Measurements from ENCODE around the gene PPM1L.

PPM1L gene

DNA sequence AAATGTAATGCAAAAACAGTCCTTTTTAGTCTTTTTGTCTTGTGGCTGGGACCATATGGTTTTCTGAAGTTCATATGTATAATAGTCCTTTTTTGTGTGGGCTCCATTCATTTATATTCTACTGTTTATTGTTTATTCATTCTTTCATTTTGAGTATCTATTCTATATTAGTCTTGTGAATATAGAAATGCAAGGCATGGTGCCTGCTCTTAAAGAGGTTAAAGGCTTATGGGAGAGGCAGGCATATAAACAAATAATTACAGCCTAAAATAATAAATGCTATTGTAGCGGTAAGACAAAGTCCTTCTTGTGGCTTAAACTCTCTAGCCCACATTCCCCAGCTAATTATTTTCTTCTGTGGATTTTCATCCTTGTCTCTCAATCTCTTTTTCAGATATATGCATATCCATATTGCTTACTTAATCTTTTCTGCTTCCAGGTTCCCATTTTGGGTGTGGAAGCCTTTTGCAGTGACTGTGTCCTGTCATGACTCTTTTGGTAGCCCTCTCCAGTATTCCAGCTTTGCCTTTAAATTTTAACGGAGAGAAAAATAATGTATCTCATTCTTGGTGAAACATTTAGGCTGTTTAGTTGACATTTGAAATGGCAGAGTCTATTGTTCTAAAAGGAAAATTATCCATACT lies 101.6 kb downstream of the PPM1L start:
- no peak for DNase-seq

DNA sequence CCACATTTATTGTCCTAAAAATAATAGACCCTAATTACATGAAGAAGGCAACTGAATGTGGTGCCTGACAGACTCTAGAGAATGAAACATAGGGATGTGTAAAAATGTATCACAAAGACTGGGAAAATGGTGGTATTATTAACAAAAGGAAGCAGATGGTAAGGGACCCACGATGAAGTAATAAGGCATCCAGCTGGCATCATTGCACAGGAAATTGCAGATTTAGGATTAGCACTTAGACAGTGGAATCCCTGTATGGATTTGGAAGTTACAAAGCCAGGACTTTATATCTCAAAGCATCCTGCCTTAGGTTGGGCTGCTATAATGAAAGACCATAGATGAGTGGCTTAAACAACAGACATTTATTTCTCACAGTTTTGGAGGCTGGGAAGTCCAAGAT lies 104.3 kb downstream of the PPM1L start:
- DNase-seq, result no peak

DNA sequence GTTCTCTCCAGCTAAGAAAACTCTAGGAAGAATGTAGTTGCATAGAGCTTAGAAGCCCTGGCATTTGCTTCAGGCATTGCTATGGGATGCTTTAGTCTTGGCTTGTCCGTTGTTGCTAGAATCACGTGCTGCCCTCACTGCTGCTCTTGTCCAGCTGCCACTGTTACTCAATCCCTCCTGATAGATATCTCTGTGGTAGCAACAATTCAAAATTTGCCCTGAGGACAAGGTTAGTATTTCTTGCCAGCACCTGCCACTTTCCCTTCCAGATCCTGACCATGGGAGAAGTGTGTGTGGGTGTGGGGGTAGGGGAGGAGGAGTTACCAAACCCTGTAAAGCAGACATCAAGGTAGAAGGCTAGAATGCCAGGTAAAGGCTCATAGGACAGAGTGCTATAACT lies 113.8 kb downstream of the PPM1L start:
- peak; percentile 48 for DNase-seq

DNA sequence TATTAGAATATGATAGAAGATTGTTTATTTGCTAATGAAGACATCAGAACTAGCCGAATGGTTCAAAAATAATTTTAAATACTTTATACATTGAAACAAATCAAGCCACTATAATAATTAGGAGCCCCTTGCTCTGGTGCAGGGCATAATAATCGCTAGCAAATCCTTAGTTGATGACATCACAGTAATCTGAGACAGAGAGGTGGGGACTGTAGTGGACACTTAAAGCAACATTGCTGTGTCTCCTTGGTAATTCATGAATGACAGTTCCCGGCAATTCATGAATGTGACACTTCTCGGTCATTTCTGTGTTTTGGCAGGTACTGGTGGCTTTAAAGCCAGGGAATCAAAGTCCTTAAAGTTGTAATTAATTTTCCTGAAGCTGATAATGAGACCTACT lies 114.3 kb downstream of the PPM1L start:
- peak; percentile 32 for DNase-seq

DNA sequence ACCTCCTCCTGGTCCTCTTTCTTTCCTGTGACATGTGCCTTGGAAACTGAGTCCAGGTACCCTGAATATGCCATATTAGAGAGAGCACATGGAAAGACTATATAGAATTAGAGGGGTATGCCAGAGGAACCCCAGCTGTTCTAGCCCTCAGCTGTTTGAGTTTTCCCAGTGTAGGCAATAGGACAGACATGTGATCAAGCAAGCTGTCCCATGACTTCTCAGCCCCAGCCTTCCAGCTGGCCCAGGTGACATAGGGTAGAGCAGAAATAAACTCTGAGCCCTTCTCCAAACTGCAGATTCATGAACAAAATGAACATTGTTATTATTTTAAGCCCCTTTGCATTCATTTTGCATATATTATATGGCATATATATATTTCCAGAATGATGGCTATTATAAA lies 118.7 kb downstream of the PPM1L start:
- no peak for DNase-seq

DNA sequence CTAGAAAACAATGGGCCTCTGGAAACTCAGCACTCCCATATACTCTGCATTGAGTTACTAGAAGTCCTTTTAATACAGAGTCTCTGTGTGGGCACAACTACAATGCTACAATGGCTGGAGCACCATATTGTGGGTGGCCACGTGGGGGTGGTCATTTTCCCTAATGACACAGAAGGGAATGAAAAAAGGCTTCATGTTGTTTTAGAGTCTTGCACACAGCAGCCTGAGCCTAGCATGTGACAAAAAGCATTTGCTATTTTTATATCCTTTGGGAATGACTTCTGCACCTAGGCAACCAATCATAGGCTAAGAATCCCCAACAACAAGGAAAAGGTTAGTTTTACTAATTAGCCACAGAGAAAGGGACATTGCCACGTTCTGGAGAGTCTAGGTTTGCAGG lies 120.6 kb downstream of the PPM1L start:
- no peak for DNase-seq

DNA sequence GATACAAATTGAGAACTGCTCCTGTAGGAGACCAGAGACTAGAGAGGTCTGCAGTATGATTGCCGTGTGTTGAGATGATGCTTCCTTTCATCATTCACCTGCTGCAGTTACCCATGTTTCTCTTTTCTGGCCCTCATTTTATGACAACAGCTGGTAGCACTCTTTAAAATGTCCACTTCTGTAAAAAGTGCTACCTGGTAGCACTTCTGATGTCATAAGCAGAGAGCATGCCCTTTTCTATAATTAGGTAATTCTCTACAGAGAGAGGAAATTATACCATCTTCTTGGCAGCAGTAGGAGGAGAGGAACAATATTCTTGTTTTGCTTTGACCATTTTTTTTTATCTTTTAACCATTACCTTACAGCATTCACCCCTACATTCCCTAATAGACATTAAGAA lies 123.8 kb downstream of the PPM1L start:
- DNase-seq, result no peak

DNA sequence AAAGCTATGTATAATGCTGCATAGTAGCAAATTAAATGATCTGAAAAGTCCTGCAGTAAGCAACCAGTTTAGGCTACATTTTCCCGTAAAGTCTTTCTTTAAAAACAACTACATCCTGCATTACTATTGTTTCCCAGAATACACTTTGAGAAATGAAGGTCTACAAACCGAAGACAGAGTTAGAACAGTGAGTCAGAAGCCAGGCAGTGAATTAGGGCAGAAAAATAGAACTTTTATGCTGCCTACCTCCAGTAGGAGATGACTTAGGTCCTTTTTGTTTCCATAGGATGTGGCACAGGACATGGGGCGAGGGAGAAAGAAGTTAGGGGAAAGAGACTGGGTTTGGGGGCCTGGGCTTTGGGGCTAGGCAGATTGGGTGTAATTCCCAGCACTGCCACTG lies 127.3 kb downstream of the PPM1L start:
- DNase-seq, result no peak

DNA sequence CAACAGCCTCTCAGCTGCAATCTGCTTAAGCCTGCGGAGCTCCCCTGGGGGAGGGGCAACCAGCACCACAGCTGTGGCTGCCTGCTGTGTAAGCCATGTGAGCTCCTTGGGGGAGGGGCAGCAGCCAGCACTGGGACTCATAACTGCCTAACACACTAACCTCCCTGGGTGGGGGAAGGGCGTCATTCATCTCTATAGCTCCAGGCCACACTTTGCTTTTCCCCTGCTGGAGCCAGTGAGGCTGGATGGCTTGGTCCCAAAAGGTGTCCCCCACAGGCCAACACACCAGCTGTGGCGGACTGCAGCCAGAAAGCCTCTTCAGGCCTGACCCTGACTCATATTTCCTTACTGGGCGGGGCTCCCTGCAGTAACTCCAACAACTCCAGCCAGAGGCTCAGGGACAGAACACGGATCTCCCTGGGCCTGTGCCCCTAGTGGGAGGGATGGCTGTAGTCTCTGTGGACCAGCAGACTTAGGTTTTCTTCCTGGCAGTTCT lies 129.8 kb downstream of the PPM1L start:
- peak; percentile 97 for DNase-seq

DNA sequence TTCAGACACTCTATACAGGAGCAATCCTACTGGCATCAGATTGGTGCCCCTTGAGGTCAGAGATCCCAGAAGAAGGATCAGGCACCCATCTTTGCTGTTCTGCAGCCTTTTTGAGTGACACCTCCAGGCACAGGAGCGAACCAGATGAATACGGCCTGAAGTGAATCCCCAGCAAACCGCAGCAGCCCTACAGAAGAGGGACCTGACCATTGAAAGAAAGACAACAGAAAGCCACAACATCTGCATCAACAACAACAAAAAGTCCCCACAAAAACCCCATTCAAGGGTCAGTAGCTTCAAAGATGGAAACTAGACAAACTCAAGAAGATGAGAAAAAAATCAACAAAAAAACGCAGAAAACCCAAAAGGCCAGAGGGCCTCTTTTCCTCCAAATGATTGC lies 130.4 kb downstream of the PPM1L start:
- DNase-seq, result no peak

DNA sequence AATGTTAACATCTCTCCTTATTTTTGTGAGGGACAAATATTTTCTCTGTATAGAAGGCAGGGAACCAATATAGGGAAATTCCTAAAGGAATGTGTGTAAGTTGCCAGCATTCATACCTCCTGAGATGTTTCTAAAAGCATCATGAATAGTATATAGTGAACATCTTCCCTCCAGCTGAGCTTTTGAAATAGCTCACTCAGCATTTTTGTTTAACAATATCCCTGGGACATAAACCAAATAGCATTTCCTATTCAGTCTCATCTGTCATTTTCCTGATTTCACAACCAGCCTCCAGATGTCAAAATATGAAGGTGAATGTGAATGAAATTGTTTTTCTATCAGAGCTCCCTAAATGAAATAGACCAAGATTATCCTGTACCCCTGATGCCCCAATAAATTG lies 137.2 kb downstream of the PPM1L start:
- no peak for DNase-seq

DNA sequence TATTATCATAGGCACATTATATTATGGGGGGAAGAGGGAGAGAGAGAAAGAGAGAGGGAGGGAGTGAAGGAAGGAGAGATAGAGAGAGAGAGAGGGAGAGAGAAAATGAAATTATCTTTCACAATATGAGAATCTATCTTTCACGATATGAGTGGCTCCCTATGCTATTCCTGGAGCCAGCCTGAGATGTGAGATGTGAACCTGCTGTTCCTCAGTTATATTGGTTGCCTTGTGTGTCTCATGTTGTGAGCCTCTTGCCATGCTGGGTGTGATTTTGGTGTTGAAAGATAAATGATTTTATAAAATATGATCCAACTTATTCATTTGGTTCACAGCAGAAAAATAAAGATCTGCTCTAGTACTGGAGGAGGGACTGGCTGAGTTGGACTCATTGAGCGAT lies 148.7 kb downstream of the PPM1L start:
- DNase-seq, result no peak

DNA sequence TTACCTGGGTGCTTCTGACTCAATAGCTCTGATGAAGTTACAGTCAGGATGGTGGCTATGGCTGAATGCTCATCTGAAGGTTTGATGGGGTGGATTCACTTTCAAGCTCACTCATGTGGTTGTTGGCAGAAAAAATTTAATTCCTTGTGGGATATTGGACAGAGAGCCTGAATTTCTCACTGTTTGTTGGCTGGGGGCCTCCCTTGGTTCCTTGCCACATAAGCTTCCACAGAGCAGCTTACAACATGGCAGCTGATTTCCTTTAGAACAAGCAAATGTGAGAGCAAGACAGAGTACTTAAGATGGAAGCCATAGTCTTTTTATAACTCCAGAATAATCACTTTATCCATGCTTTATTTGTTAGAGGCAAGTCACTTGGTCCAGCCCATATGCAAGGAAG lies 150.6 kb downstream of the PPM1L start:
- DNase-seq, result no peak

DNA sequence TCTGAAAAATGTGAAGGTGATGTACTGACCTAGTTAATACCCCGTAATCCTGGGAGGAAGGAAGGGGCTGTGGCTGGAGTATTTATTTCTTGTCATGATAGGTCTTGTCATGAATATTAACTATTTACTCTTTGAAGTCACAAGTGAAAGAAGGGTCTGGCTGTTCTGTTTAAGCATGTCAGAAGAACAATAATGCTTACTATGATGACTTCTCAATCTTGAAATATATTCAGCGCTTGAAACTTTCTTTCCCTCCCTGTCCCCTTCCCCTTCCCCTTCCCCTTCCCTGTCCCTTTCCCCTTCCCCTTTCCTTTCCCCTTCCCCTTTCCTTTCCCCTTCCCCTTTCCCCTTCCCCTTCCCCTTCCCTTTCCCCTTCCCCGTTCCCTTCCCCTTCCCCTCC lies 153.9 kb downstream of the PPM1L start:
- no peak for DNase-seq

DNA sequence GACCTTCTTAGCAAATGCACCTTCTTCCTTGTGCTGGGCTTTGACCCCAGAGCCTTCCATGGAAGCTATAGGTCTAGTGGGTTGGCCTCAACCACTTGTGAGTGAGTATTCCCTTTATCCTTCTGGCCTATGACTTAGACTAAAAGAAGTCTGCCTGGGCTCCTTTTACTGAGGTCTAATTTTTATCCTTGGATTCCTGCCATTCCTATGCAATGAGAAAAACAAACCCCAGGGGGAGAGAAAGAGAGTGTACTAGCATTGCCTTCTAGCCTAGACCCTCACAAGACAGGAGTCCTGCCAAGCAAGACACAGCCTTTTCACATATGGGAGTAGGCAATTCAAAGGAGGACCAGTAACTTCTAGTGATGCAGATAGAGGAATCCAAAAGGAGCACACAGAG lies 155.4 kb downstream of the PPM1L start:
- no peak for DNase-seq

DNA sequence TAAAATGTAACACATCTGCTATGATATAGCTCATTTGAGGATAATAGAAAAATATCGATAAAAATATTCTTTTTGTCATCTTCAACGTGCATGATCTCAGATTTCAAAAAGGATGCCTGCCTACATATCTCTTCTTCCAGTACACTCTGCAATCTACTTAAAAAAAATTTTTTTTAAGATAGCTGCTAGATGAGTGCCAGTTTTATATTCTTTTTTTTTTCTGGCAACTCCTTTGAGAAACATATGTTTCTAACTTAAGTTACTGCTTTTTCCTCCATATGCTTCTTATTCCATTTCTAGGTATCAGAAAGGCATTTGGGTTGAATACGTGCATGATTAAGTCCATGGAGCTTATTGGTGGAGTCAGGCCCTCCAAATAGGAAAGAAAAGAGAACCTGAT lies 160.4 kb downstream of the PPM1L start:
- DNase-seq, result no peak

DNA sequence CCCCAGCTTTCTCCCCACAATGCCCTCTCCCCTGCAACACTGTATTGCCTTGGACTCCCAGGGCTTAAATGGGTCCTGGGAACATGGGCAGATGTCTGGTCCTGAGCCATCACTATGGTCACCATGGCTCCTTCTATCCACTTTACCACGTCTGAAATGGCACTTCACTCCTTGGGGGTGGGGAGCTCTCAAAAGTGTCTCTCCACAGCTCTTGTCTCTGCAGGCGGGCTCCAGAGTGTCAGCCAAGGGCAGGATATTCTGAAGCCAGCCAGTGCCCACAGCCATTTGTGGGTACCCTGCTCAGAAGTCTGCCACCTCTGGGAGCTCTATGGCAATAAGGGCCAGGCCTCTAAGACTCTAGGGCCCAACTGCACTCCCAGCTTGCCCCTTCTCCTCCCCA lies 163.9 kb downstream of the PPM1L start:
- DNase-seq, result no peak

DNA sequence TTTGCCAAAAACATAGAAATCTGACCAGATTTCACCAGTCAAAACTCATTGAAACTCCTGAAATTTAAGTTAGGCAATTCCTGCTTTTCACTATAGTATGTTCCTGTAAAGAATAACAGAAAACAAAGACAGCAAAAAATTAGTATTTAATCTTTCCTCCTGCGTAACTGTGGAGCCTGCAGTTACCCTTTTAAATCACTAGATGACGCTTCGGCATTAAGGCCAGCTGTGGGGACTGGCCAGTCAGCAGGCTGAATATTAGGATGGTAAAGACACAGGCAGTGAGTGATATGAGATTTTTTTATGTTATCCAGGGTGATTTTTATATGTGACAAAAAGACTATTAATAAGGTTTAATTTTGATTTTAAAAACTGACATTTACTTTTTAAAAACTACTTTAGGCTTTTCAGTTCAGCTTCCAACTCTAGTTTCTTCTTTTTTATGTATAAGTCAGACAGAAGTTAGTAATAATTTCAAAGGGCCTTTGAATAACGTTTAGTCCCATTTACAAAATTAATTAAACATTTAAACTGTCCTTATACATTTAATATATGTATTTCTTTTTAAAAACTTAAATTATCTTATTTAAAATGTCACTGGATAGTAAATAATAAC lies 165.1 kb downstream of the PPM1L start:
- no peak for DNase-seq

DNA sequence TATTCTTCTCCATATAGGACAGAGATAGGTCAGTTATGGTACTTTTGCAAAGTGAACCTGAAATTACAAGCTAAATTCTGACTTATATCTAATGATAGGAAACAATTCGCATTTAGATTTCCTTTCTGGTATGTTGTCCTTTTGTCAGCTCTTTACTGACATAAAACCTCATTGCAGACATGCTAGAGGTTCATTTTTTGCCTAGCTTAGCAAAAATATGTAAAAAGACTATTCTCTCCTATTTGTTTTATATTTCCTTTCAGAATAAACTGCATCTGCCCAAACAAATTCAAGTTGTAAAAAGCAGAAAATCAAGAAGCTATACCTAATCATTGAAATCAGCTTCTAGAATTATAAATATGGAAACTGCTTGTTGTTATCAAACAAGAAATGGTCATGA lies 168.7 kb downstream of the PPM1L start:
- no peak for DNase-seq

DNA sequence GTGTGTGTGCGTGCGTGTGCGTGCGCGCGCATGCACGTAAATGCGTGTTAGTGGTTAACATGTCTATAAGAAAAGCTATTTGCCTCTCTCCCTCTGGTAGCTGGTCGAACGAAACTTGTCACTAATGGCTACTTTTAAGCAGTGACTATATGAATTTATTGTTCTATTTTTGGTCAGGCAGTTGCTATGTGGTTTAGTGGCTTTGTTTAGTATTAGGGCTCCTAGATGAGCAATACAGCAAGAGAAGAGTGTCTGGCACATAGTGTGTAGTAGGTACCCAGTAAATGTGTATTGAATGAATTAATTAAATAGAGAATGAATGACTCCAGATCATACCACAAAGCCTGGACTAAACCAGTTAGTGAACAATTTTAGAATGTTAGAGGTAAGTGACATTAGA lies 171.6 kb downstream of the PPM1L start:
- DNase-seq, result no peak

DNA sequence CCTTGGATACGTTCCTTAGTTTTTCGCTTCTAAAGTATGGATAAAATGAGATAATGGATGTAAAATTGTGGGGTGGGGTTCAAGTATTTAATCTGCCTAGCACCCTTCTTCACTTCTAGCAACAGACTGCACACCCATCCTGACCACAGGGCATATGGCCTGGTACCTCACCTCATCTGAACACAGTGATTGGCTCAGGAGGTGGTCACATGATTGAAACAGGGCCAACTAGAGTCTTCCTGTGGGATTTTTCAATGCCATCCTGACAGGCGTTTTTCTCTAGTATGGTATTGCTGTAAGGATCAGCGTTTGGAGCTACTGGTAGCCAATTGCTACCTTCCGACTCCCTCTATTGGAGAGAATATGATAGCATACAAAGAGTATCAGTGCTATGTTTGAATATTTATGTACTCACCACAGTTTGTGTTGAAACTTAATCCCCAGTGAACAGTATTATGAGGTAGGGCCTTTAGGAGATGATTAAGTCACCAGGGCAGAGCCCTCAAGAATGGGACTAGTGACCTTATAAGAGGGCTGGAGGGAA lies 172.2 kb downstream of the PPM1L start:
- peak; percentile 37 for DNase-seq

DNA sequence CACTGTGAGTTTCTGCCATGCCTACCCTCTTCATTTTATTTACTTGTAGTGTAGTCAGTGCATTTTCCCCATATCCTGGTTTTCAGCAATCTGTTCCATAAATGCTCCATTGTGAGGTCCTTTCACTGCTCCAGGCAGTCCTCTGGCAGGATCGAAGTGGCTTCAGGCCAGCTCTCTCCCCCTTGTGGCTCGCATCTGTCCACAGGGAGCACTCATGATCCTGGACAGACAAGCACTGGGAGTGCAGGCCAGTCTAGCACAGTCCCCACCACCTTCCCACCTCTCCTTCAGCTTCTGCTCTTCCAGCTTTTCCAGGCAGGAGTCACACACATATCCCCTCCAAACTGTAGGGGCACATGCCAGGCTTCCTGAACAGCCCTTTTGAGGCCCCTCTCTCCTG lies 173.6 kb downstream of the PPM1L start:
- DNase-seq, result no peak

DNA sequence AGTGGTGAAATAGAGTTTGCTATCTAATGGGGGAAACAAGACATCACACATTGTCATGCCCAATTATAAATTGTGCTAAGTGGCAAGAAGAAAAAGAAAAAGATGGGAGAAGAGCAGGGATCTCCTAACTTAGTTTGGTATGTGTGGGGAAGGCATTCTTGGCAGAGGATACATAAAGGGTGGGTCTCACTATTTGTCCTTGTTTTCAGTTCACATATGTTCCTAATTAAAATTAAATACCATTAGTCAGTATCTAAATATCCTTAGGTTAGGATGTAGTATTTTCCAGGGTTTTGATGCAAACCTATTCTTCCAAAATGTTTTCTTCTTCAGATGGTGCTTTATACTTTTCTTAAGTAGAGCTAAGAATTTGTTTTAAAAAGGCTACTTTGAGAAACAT lies 175.4 kb downstream of the PPM1L start:
- DNase-seq, result no peak

DNA sequence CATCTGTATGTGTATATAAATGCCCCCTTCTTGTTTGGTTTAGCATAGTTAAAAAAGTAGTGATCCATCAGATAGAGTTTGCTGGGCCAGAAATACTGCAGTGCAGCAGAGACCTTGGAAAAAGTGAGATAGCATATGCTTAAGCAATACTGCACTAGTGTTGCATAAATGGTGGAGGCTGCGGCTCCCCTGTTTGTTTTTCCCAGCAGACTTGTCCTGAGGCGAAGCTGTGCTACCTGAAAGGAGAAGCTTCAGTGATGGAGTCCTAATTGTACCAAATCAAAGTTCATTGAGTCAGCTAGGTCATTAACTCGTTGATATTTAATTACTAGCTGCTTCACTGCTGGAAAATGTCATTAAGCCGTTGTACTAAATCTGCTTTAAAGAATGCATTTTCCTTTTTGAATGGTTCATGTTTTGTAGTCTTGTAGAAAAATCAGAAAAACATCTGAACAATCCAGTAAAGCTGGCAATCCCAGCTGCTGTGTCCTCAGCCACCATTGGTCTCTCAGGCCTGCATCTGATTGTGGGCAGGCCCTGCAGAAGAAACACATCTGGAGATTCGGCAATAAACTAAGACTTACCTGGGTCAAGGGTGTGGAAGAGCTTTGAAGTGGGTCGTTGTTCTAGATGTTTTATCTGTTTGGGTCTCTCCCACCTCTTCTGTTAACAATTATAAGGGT lies 179.5 kb downstream of the PPM1L start:
- DNase-seq, result no peak
